SKM-1 treated with dmso at 0.1 percent for 144 hours (cell line): ENCODE data around the gene KIF21A.

Experiments used
- DNase-seq: peaks from one replicate; lab custom pipeline; 2025; ENCODE audit not compliant: unreplicated experiment; lab: John Stamatoyannopoulos, UW

The KIF21A gene

DNA sequence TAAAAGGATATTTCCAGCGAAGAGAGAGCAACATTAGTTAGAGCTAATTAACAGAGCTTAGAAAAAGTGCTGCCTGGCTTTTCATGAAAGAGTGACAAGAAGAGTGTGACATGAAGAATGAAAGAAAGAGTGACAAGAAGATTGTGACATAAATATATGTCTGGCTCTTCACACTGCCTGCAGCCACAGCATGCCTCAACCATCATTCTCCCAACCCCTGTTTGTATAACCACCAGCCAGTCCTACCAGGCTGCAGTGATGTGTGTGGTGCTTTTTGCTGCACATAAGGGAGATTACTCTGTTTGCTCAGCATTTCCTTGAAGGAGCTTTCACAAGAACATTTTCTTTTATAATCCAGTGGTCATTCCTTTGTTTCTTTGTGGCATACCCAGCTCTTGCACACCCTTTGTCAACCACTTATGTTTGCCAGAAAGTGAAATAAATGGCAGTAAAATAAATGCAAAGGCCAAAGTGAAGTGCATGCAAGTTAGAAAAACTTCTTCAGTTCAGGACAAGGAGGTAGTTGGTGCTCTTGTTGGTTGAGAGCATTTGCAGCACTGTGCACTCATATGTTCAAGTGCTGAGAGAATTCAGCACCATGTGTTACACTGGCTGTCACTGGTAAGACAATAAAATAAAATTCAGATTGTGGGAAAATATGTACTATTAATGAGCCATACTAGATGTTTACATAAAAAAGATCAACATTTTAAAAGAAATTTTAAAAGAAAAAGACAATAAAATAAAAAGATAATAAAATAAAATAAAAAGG lies 50.6 kb downstream of the KIF21A start:
- no peak for DNase-seq

DNA sequence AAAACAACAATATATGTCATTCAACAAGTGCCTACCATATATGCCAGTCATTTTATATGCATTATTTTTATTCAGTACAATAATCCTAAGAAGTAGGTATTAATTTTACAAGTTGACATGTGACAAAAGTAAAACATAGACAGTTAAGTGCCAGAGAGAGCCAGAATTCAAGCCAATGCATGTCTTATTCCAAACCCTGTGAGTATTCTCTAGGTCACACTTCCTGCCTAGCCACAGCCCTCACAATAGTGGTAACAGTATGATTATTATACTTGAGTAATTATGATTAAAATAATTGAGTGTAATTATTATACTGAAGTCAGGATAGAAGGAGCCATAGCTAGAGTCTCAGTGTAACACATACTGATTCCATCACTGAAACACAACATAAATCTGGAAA lies 52.2 kb downstream of the KIF21A start:
- DNase-seq: no peak

GRCh38 chr12:39389399-39390150 lies 53.3 kb downstream of the KIF21A start:
- no peak for DNase-seq

GRCh38 chr12:39386335-39386734 lies 56.6 kb downstream of the KIF21A start:
- no peak for DNase-seq

DNA sequence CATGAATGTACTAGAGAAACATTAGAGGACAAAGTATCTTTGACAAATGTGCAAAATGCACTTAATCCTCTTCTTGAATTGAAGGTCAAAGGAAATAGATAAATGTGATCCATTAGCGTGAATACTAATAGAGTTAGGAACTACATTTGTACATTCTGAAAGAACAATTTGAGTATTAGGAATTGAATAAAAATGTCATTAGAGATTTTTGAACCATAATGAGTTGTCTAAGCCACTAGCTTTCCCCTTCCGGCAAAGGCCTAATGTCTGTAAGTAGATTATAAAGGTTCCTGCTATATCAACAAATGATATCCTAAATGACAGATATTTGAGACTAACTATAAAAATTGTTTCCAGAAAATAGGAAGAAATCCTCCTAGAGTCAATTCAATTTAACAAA lies 59.8 kb downstream of the KIF21A start:
- no peak for DNase-seq

- no peak for DNase-seq
These were observed 62.8 kb downstream of the KIF21A start for GRCh38 chr12:39380090-39380489.

DNA sequence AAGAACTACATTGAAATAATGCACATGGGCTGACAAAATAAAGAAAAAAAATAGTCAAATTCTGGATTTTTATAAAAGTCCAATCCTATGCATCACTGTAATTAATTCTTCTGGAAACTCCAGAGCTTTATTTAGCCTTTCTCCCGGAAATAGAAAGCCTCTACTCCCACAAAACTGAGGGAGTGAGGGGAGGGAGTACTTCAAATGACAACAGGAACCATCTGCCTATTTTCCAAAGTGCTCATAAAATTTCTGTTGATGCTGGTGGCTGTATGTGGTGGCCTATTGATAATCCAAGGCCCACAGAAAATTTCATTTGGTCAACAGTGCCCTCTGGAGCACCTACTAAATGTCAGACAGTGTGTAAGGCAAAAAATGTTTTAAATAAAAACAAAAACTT lies 64.6 kb downstream of the KIF21A start:
- DNase-seq: no peak

GRCh38 chr12:39375206-39375808 lies 67.6 kb downstream of the KIF21A start:
- DNase-seq: no peak

DNA sequence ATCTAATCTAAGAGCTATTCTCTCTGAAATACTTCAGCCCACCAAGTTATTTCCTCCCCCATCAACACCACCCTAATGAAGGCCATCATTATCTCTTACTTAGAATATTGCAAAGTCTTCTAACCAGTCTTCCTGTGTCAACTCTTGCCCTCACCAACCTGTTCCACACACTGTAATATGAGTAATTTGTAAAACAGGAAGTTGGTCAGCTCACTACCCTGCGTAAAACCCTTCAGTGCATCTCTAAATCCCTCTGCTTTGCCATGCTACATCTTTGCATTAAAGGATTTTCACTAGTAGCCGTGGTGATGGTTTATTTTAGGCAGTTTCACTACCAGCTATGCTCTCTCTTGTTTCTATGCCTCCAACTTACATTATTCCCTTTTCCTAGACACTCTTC lies 70.0 kb downstream of the KIF21A start:
- DNase-seq: peak; percentile 35

GRCh38 chr12:39372204-39372925 lies 70.6 kb downstream of the KIF21A start:
- no peak for DNase-seq

- no peak for DNase-seq
These were observed 73.2 kb downstream of the KIF21A start for GRCh38 chr12:39369756-39370155.

DNA sequence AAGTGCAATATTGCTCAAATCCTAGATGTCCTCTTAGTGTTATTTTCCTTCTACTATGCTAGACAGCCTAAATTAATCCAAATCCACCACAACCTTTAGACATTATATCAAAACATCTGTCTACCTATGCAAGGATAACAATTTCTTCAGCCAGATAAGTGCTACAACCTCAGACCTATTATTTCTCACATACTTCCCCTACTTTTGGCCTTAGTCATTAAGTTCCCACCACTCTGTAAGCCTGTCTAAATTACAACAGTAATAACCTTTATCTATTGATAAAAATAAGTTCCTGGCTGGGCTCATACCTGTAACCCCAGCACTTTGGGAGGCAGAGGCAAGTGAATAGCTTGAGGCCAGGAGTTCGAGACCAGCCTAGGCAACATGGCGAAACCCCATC lies 74.0 kb downstream of the KIF21A start:
- no peak for DNase-seq

GRCh38 chr12:39368096-39368495 lies 74.8 kb downstream of the KIF21A start:
- no peak for DNase-seq

- no peak for DNase-seq
These were observed 75.4 kb downstream of the KIF21A start for GRCh38 chr12:39367494-39367893.

- DNase-seq: no peak
These were observed 77.4 kb downstream of the KIF21A start for GRCh38 chr12:39365364-39366001.

DNA sequence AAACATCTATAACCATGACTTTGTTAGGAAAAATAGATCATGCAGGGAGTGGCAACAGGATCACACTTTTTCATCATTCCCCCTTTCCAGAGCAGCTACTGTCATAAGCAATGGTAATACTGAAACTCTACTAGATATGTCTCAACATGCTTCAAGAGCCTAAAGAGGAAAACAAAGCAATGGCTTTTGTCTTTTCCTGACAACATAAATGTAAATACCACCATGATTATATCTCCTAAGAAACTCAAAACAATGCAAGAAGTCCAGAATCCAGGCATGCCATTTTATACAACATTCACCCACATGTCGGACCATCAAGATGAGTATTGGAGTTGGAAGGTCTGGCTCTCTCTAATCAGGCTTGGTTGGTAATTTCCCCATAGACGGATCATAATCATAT lies 78.7 kb downstream of the KIF21A start:
- DNase-seq: no peak

DNA sequence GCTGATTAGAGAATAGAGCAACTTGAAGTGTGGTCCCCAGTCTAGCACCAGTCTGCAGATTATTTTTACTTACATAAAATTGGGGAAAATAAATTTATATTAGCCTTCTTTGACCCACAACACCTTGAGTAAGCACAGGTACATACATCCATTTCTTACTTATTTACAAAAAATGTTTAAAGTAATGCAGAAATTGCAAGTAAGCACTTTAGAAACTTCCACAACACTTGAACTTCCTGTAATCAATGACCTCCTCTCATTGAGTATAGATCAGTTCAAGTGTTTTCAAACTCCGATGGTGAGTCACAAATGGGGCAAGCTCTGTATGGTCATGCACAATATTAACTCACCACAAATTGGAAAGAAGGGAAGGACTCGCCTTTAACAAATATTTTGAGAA lies 83.3 kb downstream of the KIF21A start:
- DNase-seq: no peak

DNA sequence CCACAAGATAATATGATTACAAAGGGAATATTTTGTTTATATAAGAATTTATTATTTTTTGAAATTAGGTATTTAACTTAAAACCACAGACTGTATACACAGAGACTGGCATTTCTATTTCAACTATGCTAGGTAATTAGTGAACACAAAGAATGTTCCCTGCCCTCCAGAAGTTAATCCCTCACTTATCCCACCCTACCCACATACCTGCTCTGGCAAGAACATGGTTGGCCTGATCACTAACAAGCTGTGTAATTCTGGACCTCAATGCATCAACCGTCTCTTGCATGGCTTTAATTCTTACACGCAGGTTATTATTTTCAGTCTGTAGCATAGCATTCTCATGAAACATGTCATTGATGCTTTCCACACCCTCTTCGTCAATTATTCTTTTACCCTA lies 85.9 kb downstream of the KIF21A start:
- DNase-seq: no peak

- DNase-seq: no peak
These were observed 87.1 kb downstream of the KIF21A start for GRCh38 chr12:39355841-39356240.

DNA sequence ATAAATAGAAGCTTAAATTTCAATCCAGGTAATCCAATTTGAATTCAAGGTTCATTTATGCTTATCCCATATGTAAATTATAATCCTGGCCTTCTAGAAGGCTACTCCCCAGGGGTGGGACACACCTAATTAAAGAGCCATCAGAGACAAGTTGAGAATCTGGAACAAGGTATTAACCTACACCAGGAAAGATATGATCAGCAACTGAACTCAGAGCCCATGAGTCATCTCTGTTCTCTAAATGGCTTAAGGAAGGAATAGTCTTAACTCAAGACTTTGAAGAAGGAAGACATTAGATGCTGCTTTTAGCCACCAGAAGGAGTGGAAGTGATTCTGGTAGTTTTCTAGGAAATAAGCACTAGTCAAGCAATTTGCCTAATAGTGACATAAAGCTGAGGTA lies 88.0 kb downstream of the KIF21A start:
- no peak for DNase-seq

GRCh38 chr12:39352471-39353017 lies 90.4 kb downstream of the KIF21A start:
- no peak for DNase-seq
